Stimulated activated CD8-positive, alpha-beta memory T cell treated with anti-CD3 and anti-CD28 coated beads, Interleukin-7, amount 100 ng/mL, for 48 hours (primary cell): ENCODE measurements around the gene VAC14.

Experiments
- DNase-seq, 2 donors: peaks; one replicate each; pipeline ENCODE4 v3.0.0-alpha.2; 2020; ENCODE audit warnings: low read depth in 1 of 2; ENCODE audit errors: extremely low read depth in 1 of 2

The VAC14 gene

DNA sequence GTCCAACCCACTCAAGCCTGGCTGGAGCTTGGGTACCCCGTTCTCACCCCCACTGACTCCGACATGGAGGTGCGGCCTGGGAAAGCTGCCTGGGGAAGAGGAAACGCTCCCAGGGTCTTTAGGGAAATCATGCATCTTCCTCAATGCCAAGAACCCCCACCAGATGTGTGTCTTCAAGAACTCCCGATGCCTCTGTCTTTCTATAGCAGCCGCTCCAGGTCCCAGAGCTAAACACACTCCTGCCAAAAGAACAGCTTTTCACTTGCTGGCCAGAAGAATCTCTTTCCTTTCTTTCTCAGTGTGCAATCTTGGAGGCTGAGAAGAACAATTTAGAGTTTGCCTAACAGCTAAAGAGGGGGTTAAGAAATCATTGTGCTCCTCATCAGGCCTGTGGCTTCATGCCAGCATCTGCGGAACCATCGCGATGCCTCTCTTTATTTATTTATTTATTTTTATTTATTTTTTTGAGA, 74.0 kb downstream of the VAC14 start:
- DNase-seq, result no peak

GRCh38 chr16:70725912-70726828, 74.8 kb downstream of the VAC14 start:
- DNase-seq, result no peak

GRCh38 chr16:70725024-70725911, 75.7 kb downstream of the VAC14 start:
- DNase-seq, result no peak

DNA sequence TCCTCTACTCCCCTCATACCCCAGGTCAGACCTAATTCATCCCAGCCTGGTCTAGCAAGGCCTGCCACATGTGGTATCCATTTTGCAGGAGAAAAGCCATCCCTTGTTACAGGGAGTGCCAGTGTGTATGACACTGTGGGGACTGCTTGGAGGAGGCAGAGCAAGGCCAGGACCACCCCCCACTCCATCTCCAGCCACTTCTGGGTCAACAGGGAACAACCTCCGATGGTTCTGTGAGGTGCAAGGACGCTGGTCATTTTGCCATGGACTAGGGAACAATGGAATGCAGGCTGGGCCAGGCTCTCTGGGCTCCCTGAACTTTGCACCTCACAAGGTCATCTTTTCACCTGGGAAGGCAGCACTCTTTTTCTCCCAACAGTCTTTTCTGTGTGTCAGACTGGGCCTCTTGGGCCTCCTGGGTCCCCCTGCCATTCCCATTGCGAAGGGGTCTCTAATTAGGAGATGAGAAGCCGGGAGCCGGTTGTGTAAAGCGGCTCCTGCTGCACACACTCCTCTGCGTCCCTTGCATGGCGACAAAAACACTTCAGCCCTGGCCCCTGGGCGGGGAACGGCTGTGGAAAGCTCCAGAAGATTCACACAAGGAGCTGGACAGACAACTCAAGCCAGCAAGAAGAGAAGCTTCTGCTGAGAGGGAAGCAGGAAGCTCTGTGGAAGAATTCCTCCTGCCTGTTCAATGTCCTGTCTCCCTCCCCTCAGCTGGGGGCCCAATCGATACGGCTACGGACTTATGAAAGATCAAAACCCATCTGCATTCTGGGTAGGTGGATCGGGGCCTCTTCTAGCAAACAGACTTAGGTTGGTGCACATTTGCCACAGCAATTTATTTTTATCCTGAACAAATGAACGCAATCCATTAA, 76.6 kb downstream of the VAC14 start:
- no peak for DNase-seq

DNA sequence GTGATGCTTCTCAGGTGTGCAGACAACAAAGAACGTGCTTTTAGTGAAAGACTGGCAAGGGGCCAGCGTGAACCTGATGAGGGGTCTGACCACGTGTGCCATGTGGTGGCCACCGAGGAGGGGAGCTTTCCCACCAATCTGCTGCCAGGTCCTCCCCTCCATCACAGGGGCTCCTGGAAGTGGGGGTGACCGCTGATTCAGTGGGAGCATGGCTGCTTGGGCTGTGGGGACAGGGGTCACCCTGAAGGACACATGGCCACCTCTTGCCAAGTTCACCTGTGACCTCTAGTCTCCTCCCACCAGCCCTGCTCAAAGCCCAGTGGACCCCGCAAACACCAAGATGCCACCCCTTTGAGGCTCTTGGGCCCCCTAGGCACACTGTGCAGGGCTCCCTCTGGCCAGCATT, 77.2 kb downstream of the VAC14 start:
- DNase-seq, result no peak

DNA sequence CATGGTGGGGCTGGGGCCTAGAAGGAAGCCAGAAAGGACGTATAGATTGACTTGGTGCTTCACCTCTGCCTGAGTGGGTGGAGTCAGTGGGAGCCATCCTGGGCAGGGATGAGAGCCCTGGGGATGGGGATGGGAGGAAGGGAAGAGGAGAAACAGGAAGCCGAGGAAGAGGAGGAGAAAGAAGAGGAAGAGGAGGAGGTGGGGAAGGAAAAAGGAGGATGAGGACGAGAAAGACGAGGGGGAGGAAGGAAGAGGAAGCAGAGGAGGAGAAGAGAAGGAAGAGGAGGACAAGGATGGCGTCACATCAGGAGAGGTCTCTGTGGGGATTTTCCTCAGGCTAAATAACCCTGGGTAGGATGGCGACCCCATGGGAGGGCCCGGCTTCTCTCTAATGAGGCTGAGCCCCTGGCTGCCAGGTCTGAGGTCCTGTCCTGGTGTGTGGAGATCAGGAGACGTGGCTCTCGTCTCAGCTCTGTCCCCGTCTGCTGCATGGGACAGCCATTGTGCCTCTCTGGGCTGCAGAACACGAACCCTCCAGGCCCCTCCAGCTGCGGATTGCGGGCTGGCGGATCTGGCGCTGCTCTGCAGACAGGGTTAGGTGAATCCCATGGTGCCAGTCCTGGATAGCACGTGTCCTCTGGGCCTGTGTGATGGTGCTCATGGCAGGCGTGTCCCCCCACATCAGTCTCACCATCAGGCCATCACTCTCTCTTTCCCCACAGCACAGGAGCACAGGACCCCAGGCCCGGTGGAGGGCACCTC, 79.6 kb downstream of the VAC14 start:
- DNase-seq, result no peak

DNA sequence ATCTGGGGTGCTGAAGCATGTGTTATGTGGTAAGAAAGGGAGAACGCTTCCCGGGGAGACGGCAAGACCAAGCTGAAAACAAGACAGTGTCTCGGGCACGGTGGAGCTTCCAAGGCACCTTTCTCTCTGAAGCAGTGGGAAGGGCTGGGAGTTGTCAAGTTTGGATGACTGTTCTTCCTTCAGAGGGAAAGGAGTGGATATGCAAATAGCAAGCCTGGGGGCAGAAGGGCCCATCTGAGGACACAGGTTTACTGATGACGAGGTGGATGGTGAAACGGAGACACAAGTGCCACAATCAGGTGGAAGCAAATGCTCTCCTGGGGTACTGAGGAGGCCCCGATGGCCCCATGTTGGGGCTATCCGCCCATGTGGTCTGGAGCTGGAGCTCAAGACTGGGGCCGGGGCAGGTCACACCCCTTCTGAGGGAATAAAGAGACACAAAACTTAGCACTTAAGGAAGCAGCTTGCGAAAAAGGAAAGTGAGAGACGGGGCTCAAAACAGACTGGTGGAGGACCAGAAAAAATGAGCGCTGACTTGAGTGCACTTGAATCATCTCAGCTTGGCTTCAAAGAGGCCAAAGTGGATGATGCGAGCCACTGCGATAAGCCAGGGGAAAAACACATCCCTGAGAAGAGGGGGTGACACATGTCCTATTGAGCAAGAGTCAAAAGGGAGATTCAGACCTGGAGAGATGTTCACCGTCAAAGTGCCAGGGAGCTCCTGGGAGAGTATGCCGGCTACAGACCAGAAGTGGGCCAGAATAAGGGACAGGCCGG, 80.3 kb downstream of the VAC14 start:
- no peak for DNase-seq

- no peak for DNase-seq
Observed at GRCh38 chr16:70717065-70717464, 83.9 kb downstream of the VAC14 start.

- DNase-seq, result no peak
Observed at GRCh38 chr16:70715860-70716357, 85.0 kb downstream of the VAC14 start.

- no peak for DNase-seq
Observed at GRCh38 chr16:70715055-70715858, 85.7 kb downstream of the VAC14 start.

DNA sequence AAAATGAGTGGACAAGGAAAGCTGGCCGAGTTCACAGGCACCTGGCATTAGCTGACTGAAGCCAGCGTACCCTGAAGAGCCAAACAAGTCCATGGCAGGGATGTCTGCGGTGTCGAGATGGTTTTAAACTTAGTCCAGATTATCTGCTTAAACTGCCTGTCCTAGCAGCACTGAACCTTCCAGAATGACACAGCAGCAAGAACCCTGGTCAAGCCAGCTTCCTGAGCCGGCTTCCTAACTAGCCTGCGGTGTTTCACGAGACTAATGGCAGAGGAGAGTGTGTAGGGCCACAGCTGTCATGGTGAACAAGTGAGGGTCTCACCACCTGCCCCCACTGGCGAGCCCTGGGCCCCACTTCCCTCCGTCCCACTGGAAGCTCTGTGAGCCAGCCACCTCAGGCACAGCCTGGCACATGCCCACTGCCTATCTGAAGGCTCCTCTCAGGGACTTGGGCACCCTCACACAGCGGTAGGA, 86.3 kb downstream of the VAC14 start:
- DNase-seq, result no peak

- DNase-seq, result no peak
Observed at GRCh38 chr16:70713824-70714223, 87.1 kb downstream of the VAC14 start.

DNA sequence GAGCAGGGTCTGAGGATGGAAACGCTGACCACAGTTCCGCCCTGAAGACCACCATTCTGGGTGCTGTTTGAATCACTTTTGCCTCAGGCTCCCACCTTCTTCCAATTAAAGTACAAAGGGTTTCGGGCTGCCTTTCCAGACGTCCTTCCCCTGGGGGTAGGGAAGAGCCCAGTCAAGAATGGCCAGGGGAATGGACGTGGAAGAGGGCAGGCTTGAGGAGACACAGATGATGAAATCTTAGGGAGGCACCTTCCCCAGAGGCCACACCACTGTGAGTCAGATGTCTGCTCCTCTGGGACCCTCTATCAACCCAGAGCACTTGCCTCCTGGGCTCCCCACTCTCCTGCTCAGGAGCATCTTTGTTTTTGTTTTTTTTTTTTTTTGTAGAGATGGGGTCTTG, 87.6 kb downstream of the VAC14 start:
- no peak for DNase-seq

DNA sequence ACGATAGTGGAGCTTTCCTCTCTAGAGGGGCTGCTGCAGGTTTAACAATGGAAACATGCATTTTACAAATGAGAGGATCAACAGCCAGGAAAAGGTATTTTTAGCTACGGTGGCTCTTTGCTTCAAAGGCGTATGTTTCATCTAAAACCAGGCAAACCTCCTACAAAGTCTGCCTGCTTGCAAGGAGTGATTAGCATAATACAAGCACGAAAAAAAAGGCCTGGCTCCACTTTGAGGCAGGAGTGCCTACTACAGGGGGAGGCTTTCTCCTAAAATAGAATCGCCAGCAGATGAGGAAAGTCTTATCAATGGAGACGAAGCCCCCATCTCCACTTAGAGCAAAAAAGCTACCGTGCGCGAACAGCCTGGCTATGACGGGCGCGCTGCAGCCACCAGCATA, 88.0 kb downstream of the VAC14 start:
- no peak for DNase-seq

DNA sequence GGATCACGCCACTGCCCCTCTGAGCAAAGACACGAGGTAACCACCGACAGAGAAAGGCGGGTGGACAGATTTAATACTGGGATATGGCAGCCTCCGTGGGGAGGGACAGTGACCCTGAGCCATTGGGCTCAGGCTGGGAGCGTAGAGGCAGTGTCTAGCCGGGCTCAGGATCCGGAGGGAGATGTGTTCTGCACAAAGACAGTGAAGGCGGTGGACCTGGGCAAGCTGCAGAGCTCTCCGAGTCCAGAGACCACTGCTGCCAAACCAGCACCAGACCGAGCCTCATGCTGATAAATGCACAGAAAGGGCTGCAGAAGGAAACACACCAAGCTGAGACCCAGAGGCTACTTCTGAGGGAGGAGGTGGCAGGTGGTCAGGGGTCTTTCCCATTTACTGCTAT, 88.6 kb downstream of the VAC14 start:
- no peak for DNase-seq

DNA sequence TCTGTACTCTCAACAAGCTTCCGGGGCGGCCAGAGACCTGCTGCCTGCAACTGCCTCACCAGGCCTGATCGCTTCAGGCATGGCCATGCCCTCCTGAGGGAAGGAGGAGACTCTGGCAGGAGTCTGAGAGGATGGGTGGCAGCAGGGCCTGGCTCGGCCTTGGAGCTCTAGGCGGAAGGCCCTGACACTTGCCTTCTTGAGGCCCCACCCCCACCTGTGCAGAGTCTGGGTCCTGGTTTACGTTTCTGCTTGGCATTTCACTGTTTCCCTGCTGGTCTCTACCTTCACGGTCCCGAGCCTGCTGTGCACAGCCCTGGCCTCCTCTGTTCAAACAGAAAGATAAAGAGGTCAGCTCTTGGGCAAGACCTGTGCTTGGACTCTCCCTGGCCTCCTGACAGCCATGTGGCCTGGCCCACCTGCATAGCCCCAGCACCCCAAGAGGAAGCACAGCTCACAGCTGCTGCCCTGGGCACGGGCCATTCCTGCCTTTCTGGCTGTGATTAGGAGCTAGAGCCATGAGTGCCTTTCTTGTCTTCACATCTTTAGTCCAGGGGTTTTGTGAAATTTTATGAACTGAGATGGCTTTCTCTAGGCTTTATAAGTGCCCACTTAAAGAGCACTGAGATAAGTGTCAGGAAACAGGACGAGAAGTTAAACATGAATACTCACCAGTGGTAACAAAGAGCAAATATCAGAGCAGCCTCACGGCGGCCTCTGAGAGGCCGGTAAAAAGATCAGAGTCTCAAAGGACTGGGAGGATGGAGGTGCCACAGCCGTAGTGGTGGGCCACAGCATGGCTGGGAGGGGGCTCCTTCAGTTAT, 89.5 kb downstream of the VAC14 start:
- no peak for DNase-seq
